Measurements from ENCODE around the gene ACBD6.
A peak's percentile ranks its signal among the peaks of the same experiment; 100 is the strongest.

Gene ACBD6

DNA sequence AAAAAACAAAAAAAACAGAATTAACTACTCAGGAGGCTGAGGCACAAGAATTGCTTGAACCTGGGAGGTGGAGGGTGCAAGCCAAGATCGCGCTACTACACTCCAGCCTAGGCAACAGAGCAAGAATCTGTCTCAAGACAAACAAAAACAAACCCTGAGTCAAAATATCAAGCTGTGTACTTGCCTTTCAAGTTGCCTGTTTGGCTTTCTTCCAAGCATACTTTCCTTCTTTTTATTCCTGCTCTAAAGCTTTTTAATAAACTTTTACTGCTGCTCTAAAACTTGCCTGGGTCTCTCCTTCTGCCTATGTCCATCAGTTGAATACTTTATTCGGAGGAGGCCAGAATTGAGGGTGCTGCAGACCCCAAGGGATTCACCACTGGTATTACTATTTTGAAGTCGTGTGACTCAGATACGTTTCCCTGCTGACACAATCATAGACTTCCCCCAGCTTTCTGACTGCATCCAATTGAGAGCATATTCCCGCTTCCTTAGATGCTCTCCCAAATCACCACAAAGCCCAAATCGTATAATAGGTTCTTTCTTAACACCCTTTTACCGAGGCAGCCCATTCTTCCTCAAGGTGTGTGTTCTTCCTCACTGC lies 3.5 kb upstream of the ACBD6 start:
- Histone ChIP-seq H3K4me3 (ENCODE audit: low read depth, low read length) (no peak overlapping the region), H3K4me1 (ENCODE audit: control insufficient read depth, insufficient read depth, low read length) (no peaks in the 10 kb centered on the region), H3K27ac (ENCODE audit: extremely low read depth, low read depth, low read length) (no peak overlapping the region), H3K36me3 (ENCODE audit: control insufficient read depth in 2 of 2, insufficient read depth in 1 of 2, low read length in 2 of 2) (peaks cover 0 to 2% of the 10 kb centered on the region in 2 experiments; a peak in 1 of 3 replicates), H3K9me3 (ENCODE audit: control insufficient read depth, insufficient read depth, low read depth, low read length) (no peaks in the 10 kb centered on the region)
- ChIA-PET POLR2A (no interaction called here), CTCF (interaction anchor here (0.6 to 3.6 kb wide), 4 partner anchors 11 to 481 kb away, joined by 3 to 19 read pairs (median 3); no protein-coding TSS in a partner anchor)
- TF ChIP-seq, protein P1, sequence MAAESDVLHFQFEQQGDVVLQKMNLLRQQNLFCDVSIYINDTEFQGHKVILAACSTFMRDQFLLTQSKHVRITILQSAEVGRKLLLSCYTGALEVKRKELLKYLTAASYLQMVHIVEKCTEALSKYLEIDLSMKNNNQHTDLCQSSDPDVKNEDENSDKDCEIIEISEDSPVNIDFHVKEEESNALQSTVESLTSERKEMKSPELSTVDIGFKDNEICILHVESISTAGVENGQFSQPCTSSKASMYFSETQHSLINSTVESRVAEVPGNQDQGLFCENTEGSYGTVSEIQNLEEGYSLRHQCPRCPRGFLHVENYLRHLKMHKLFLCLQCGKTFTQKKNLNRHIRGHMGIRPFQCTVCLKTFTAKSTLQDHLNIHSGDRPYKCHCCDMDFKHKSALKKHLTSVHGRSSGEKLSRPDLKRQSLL (tag by site-specific recombination; IDR thresholded peaks at IDR 0.05) = no peak
- TF ChIP-seq KLF9 (tag by site-specific recombination; IDR thresholded peaks at IDR 0.05; ENCODE audit: low read depth) (no peak), ZNF335 (tag by site-specific recombination; conservative IDR thresholded peaks at IDR 0.05) (peak; percentile 69), ZNF2 (tag by site-specific recombination; IDR thresholded peaks at IDR 0.05) (no peak)
- TF ChIP-seq, protein P2, sequence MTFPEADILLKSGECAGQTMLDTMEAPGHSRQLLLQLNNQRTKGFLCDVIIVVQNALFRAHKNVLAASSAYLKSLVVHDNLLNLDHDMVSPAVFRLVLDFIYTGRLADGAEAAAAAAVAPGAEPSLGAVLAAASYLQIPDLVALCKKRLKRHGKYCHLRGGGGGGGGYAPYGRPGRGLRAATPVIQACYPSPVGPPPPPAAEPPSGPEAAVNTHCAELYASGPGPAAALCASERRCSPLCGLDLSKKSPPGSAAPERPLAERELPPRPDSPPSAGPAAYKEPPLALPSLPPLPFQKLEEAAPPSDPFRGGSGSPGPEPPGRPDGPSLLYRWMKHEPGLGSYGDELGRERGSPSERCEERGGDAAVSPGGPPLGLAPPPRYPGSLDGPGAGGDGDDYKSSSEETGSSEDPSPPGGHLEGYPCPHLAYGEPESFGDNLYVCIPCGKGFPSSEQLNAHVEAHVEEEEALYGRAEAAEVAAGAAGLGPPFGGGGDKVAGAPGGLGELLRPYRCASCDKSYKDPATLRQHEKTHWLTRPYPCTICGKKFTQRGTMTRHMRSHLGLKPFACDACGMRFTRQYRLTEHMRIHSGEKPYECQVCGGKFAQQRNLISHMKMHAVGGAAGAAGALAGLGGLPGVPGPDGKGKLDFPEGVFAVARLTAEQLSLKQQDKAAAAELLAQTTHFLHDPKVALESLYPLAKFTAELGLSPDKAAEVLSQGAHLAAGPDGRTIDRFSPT (tag by site-specific recombination; IDR thresholded peaks at IDR 0.05) = no peak

DNA sequence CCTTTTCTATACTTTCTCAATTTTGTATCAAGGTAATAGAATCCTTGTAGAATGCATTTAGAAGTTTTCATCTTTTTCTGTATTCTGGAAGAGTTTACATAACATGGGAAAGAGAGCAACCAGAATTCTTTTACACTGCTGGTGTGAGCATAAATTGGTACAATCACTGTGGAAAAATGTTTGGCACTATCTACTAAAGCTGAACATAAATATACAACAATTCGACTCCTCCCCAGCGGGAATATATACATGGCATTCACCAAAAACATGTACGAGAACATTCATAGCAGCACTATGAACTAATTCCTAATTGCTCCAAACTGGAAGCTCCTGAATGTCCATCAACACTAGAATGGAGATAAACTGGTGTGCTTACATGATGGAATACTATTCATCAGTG lies 1.8 kb upstream of the ACBD6 start:
- POLR2A ChIA-PET = no interaction called here
- H3K4me1 ChIP-seq (ENCODE audit: control insufficient read depth, insufficient read depth, low read length) = no peaks in the 10 kb centered on the region

DNA sequence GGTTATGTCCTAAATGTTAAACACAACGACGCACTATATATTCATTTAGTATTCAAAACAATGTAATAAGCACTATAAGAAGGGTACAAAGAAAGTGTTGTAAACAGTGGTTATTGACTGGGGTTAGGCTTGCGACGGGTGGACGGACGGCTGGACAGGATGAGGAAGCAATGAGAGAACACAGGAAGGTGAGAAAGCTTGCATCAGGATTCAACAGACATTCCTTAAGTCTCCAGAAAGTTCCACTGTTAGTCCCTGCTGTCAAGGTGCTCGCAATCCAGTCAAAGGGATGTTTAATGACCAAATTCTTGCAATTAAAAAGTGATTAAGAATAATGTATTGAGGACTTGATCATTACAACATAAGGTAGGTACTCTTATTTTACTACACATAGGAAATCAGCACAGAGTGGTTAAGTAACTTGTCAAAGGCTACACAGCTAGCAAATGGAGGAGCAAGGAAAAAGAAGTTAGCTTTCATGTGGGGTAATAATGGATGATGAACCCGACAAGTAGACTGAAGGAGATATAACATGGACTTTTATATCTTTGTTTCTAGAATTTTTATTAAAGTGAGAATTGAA lies 994 bp upstream of the ACBD6 start:
- H3K27ac ChIP-seq (ENCODE audit: extremely low read depth, low read depth, low read length) = peak overlapping the region; percentile 92; the same call in 1 of the 2 replicates
- ChIA-PET CTCF (interaction anchor here (0.5 to 3.6 kb wide), 3 partner anchors 13 to 244 kb away, joined by 3 to 19 read pairs (median 8); no protein-coding TSS in a partner anchor), POLR2A (interaction anchor here (1.4 kb wide), 2 partner anchors 12 to 128 kb away, joined by 6 to 10 read pairs; partner anchors contain the start of gene XPR1)
- H3K4me3 ChIP-seq (ENCODE audit: low read depth, low read length) = peak overlapping the region; percentile 96; the same call in 1 of the 2 replicates
- H3K36me3 ChIP-seq (ENCODE audit: control insufficient read depth in 2 of 2, insufficient read depth in 1 of 2, low read length in 2 of 2) = peaks cover 8 to 11% of the 10 kb centered on the region in 2 experiments; a peak in 2 of 3 replicates
- H3K9me3 ChIP-seq (ENCODE audit: control insufficient read depth, insufficient read depth, low read depth, low read length) = no peaks in the 10 kb centered on the region
- no peaks in the 10 kb centered on the region for H3K4me1 ChIP-seq (ENCODE audit: control insufficient read depth, insufficient read depth, low read length)
- TF ChIP-seq ZNF132 (tag by site-specific recombination; IDR thresholded peaks at IDR 0.05; ENCODE audit: borderline replicate concordance) (no peak), ZIC2 (tag by site-specific recombination; IDR thresholded peaks at IDR 0.05) (no peak), ZNF23 (tag by site-specific recombination; IDR thresholded peaks at IDR 0.05; ENCODE audit: borderline replicate concordance) (no peak), ZFHX2 (tag by site-specific recombination; conservative IDR thresholded peaks at IDR 0.05) (no peak), ZNF830 (tag by site-specific recombination; IDR thresholded peaks at IDR 0.05; ENCODE audit: low read depth) (no peak), ZNF792 (tag by site-specific recombination; IDR thresholded peaks at IDR 0.05) (no peak), SCRT2 (tag by site-specific recombination; IDR thresholded peaks at IDR 0.05) (no peak)
- TF ChIP-seq, protein P3, sequence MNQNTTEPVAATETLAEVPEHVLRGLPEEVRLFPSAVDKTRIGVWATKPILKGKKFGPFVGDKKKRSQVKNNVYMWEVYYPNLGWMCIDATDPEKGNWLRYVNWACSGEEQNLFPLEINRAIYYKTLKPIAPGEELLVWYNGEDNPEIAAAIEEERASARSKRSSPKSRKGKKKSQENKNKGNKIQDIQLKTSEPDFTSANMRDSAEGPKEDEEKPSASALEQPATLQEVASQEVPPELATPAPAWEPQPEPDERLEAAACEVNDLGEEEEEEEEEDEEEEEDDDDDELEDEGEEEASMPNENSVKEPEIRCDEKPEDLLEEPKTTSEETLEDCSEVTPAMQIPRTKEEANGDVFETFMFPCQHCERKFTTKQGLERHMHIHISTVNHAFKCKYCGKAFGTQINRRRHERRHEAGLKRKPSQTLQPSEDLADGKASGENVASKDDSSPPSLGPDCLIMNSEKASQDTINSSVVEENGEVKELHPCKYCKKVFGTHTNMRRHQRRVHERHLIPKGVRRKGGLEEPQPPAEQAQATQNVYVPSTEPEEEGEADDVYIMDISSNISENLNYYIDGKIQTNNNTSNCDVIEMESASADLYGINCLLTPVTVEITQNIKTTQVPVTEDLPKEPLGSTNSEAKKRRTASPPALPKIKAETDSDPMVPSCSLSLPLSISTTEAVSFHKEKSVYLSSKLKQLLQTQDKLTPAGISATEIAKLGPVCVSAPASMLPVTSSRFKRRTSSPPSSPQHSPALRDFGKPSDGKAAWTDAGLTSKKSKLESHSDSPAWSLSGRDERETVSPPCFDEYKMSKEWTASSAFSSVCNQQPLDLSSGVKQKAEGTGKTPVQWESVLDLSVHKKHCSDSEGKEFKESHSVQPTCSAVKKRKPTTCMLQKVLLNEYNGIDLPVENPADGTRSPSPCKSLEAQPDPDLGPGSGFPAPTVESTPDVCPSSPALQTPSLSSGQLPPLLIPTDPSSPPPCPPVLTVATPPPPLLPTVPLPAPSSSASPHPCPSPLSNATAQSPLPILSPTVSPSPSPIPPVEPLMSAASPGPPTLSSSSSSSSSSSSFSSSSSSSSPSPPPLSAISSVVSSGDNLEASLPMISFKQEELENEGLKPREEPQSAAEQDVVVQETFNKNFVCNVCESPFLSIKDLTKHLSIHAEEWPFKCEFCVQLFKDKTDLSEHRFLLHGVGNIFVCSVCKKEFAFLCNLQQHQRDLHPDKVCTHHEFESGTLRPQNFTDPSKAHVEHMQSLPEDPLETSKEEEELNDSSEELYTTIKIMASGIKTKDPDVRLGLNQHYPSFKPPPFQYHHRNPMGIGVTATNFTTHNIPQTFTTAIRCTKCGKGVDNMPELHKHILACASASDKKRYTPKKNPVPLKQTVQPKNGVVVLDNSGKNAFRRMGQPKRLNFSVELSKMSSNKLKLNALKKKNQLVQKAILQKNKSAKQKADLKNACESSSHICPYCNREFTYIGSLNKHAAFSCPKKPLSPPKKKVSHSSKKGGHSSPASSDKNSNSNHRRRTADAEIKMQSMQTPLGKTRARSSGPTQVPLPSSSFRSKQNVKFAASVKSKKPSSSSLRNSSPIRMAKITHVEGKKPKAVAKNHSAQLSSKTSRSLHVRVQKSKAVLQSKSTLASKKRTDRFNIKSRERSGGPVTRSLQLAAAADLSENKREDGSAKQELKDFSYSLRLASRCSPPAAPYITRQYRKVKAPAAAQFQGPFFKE (tag by site-specific recombination; IDR thresholded peaks at IDR 0.05; ENCODE audit: borderline replicate concordance) = no peak
- TF ChIP-seq, protein P4, sequence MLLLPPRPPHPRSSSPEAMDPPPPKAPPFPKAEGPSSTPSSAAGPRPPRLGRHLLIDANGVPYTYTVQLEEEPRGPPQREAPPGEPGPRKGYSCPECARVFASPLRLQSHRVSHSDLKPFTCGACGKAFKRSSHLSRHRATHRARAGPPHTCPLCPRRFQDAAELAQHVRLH (tag by site-specific recombination; IDR thresholded peaks at IDR 0.05) = 0 out of 2 replicates have a peak, but pooled peaks have one; percentile 10

More for the DNA sequence above, 1.8 kb upstream of the ACBD6 start:
- Histone ChIP-seq H3K4me3 (ENCODE audit: low read depth, low read length) (no peak overlapping the region), H3K27ac (ENCODE audit: extremely low read depth, low read depth, low read length) (no peak overlapping the region), H3K36me3 (ENCODE audit: control insufficient read depth in 2 of 2, insufficient read depth in 1 of 2, low read length in 2 of 2) (peaks cover 6 to 8% of the 10 kb centered on the region in 2 experiments; a peak in 2 of 3 replicates), H3K9me3 (ENCODE audit: control insufficient read depth, insufficient read depth, low read depth, low read length) (no peaks in the 10 kb centered on the region)
- CTCF ChIA-PET = interaction anchor here (0.6 to 3.6 kb wide), 4 partner anchors 12 to 686 kb away, joined by 3 to 19 read pairs (median 4); no protein-coding TSS in a partner anchor
- TF ChIP-seq, protein P5, sequence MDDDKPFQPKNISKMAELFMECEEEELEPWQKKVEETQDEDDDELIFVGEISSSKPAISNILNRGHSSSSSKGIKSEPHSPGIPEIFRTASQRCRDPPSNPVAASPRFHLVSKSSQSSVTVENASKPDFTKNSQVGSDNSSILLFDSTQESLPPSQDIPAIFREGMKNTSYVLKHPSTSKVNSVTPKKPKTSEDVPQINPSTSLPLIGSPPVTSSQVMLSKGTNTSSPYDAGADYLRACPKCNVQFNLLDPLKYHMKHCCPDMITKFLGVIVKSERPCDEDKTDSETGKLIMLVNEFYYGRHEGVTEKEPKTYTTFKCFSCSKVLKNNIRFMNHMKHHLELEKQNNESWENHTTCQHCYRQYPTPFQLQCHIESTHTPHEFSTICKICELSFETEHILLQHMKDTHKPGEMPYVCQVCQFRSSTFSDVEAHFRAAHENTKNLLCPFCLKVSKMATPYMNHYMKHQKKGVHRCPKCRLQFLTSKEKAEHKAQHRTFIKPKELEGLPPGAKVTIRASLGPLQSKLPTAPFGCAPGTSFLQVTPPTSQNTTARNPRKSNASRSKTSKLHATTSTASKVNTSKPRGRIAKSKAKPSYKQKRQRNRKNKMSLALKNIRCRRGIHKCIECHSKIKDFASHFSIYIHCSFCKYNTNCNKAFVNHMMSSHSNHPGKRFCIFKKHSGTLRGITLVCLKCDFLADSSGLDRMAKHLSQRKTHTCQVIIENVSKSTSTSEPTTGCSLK (tag by site-specific recombination; IDR thresholded peaks at IDR 0.05) = no peak
- TF ChIP-seq ZNF404 (tag by site-specific recombination; IDR thresholded peaks at IDR 0.05) (no peak), ZNF311 (tag by site-specific recombination; IDR thresholded peaks at IDR 0.05; ENCODE audit: borderline replicate concordance) (no peak)

Measured in HEK293 (cell line).